GM19035 (cell line): ENCODE measurements around the gene TRAF1.
A peak's percentile ranks its signal among the peaks of the same experiment; 100 is the strongest.

Source experiments
- ATAC-seq: cut with Tn5 transposase; IDR thresholded peaks from one replicate; pipeline ENCODE4 v1.9.1; 2021; ENCODE audit not compliant: unreplicated experiment

The TRAF1 gene

DNA sequence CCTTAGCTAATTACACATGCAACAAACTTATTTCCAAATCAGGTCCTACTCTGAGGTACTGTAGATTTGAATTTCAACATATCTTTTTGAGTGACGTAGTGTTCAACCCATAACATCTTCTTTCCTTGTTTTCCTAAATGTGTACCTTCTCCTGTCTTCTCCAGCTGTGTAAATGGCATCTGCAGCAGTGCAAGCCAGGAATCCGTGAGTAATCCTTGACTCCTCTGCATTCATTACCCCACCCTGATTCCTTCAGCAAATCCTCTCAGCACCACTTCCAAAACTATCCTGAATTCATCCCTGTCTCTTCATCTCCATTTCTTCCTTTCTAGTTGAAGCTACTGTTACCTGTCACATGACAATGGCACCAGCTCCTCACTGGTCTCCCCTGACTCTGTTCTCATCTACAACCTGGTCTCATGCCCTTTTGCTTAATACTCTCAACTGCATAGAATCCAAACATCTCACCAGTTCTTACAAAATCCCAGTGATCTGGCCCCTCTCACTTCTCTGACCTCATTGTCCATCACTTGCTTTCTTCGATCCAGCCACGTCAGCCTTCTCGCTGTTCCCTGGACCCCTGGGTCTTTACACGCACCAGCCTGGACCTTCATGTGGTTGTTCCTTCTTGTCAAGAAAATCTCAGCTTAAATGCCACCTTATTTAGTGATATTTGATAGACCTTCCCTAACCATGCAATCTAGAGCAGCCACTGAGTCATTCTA is 14.6 kb upstream of the TRAF1 start:
- no peak for ATAC-seq

GRCh38 chr9:120940573-120940972 is 14.0 kb upstream of the TRAF1 start:
- ATAC-seq, result no peak

DNA sequence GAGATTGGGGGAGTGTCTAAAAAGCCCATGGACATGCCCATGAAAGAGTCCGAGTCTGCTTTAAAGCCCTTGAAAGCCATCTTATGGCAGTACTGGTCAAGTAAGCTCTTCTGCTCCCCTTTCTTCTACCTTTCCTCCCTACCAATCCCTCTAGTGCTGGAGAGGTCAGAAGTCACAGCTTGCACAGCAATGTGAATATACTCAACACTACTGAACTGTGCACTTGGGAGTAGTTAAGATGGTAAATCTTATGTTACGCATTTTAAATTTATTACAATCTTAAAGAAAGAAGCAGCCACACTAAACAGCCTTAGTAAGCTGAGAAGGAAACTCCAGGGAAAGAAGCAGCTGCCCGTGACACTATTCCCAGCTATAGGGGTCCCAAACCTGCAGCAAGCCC is 12.3 kb upstream of the TRAF1 start:
- no peak for ATAC-seq

DNA sequence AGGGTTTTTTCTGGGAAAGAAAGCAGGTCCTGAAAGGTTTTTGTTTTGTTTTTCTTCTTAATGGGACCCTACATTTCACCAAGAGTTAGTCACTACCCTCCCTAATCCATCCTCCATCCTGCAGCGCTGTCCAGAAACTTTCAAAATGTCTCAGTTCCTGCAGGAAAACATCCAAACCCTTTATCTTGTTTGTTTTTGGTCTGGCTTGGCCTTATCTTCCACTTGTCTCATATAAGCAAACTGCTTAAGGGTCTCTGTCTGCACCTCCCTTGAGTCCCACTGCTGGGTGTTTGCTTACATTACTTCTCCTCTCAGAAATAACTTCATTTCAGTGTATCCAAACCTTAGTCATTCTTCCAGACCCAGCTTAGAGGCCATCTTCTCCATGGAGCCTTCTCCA is 11.0 kb upstream of the TRAF1 start:
- no peak for ATAC-seq

- ATAC-seq, result no peak
Measured at GRCh38 chr9:120937127-120937526, 10.5 kb upstream of the TRAF1 start.

DNA sequence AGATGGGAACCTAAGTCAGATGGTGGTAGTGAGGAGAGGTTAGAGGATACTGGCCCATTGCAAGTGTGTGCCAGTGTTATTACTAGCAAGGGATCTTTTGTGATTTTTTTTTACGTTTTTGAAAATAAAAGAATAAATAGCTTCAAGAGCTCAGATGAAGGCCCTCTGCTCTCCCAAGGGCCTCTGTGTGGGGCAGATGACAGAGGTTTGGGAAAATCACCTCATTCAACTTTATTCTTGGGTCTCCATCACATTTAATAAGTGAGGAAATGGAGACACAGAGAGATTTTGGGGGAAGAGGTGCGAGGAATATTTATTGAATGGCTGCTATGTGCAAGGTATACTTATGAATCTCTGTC is 10.1 kb upstream of the TRAF1 start:
- no peak for ATAC-seq

DNA sequence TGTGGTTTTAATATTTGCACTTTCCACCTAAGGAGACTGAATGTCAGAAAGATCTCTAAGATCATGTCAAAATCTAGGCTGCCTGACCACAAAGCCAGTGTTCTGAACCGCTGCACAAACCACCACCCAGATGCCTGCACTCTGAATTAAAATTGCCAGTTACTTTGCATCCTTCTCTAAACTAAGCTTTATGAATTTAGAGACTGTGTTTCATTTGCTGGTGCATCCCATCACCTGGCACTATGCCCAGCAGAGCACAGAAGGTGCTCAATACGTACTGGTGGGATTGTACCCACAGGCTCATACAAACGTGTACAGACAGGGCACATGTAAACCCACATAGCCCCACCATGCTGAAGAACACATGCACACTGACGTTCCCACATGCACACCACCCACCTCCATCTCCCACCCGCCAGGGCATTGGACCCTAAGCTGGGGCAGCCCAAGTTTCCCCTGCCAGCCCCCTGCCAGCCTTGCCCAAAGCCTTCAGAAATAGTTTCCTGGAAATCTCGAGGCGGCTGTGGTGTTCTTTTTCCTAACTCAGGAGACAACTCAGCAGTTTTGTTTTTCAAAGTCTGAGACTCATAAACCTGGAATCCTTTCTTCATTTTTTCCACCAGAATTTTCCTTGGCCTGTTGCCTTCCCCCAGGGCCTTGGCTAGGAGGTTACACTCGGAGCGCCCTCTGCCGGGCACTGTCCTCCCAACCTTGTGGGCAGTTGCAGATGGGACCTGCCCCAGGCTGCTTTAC is 9.6 kb upstream of the TRAF1 start:
- ATAC-seq, result peak; percentile 47

DNA sequence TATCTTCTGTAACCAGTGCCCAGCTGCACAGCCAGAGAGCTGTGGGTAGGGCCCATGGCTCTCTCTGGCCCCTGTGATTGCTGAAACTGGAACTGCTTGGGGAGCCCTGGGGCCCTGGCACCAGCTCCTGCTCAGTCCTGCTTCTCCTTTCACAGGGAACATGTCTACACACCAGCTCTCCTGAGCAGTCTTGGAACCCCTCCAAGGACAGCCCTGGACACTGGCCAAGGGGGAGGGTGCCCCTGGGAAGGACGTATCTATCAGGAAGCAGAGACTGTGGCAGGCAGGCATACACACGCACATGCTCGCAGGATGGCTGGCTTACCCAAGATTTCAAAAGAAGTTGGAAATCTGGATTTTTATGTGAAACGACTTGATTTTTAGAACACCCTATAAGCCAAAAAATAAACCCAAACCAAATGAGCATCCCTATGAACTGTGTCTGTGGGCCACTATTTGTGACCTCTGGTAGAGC is 8.8 kb upstream of the TRAF1 start:
- no peak for ATAC-seq

GRCh38 chr9:120934281-120934680 is 7.7 kb upstream of the TRAF1 start:
- ATAC-seq, result no peak

DNA sequence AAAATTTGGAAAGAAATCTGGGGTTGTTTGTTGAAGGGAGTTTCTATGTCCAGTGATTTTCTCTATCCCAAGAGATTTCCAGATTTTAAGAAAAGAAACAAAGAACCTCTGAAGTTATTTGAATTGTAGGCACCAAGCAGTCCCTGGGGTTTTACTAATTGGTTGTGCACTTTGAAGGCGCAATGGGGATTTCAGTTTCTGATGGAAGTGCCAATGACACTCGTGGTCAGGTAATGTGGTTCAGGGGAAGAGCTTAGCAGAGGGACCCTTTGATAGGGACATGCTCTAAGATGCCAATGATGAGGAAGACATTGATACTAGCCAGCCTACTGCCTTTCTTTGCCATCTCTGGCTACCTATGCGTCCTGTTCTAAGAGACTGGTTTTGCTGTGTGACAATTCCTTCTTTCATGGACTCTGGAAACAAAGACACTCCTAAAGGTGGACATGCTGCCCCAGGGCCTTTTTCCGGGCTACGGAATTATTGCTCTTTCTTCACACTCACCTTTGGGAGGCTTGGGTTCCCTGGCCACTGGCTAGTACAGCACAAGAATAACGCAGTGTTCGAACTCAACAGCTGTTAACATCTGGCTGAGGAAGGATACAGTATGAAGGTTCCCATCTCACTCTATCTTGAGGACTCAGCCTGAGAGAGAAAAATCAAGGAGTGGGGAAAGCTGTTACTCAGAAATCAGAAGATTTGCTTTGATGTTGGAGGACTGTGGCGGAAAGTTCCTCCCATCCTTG is 6.9 kb upstream of the TRAF1 start:
- no peak for ATAC-seq

- ATAC-seq, result no peak
Measured at GRCh38 chr9:120932086-120932823, 5.7 kb upstream of the TRAF1 start.

DNA sequence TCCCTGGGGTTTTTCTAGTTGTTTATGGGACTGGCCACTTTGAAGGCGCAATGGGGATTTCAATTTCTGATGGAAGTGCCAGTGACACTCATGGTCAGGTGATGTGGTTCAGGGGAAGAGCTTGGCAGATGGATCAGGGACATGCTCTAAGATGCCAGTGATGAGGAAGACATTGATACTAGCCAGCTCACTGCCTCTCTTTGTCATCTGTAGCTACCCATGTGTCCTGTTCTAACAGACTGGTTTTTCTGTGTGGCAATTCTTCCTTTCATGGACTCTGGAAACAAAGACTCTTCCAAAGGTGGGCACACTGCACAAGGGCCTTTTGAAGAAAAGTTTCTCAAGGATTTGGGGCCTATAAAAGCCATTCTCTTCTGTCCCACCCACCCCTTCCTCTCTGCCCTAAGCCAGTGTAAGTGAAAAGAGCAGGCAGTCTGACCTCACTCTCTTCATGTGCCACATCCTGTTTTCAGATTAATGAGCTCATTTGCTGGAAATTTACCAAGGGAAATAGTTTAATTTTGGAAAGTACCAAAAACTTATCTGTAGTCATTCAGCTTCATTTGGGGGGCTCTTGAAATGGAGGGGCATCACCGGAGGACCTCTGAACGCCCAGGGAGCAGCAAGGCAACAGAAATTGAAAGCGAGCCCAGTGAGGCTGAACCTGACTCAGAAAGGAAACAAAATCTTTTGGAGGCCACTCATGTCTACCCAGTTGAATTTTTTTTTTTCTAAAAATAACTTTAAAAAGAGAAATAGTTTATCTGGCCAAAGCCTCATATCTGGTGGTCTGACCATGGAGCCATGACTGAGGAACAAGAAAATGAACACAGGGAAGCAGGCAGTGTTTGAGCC is 4.9 kb upstream of the TRAF1 start:
- ATAC-seq, result peak; percentile 45

GRCh38 chr9:120929229-120929791 is 2.7 kb upstream of the TRAF1 start:
- ATAC-seq, result no peak

DNA sequence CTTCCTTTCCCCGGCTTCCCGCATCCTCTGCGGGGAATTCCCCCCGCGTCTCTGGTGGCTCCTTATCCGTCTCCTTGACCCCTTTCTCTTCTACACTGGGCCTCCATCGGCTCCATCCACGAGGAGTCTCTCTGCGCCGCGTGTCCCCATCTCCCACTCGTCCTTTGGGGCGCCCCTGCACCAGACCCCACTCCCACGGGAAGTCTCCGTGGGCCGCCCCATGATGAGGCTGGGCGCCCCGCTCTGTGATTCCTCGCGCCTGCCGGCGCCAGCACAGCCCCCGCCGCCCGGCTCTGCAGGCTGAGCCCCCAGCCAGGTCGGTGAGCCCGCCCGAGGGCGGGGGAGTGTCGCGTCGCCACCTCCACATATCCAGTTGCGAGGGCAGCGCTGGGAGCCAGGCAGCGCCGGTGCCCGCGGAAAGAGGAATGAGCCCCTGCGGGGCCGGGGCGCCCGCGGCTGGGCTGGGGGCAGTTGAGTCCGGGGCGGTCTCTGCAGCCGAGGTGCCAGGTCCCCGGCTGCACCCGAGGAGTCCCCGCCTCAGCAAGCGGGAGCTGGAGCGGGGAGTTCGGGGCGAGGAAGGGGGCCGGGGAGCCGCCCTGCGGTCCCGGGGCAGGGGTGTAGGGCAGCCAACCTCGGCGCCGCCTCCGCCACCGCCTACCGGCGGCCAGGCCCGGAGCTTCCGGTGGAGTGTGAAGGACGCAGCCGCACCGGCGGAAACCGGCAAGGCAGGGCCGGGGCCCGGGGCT is 2.1 kb upstream of the TRAF1 start:
- ATAC-seq, result peak; percentile 37

DNA sequence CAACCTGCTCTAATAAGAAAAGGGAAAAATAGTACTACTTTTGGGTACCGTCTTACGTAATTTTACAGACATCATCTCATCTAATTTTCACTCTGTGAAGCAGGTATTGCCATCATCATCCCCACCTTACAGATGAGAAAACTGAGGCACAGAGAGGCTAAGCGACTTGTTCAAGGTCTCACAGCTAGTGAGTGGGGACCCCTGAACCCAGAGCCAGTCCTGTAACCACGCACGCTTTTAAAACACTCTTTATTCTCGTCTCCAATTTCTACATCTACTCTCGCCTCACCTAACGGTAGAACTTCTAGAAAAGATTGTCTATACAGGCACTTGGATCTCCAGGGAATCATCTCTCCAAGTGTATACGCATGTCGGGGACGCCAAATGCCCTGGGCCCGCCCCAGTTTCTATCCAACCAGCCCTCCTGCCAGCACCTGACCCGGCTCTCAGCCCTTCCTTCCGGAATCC is 1.5 kb upstream of the TRAF1 start:
- no peak for ATAC-seq

DNA sequence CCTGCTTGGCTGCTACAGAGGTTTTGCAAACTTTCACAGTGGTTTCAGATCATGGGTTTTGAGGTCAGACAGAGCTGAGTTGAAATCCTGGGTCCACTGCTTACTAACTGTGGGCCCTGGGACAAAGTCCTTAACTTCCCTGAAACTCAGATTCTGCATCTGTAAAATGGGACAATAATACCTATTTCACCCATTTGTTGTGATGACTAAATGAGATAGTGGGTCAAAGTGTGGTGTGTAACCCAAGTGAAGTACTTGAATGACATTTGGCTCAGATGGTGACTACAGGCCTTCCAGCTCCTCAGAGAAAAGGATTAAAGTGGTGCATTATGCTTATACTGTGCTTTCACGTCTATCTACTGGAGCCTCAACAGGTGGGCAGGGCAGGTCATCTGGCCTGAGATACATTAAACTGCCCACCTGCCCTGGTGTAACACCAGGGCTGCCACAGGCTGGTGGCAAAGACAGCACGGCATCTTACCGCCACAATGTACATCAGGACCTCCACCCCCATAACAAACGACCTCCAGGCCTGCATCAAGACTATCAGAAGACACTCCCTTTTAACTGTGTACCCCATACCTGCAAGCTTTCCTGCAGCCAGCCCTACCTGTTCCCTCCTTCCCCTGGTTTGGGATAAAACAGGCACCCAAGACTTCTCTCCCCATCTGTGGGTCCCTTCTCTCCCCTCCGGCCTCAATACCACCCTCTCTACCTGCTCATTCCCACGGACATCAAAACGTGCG is 846 bp upstream of the TRAF1 start:
- ATAC-seq, result no peak

DNA sequence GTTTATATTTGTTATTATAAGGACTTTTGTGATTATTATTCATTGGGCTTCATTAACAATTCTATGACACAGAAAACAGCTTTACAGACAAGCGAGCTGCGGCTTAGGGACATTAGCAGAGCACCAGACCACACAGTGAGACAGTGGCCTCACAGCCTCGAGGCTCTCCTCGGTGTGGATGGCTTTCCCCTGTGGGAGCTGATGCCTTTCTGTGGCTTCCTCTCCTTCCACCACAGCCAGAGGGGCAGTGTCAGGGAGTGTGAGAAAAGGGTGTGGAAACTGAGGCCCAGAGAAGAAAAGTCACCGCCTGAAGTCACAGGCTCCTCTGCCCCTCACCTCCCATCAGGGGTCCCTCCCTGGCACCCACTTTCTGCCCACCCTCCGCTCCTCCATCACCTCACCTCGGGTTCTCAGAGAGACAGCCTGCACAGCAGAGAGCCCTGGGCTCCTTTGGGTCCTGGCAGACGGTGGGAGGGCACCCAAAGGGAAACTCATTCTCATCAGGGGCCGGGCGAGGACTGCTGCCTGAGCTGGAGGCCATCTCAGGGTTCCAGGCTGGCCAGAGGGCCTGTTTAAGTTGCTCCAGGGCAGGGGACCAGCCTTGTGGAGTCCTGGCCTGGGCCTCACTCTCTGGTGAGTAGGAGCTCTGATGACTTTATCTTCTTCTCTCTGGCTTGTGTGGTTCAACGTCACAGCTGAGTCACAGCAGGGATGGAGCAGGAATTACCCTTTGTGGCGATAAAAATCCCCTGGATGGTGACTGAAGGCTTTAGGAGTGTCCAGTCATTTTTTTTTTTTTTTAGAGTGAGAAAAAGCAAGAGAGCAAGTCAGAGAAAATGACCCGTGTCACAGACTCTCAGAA is 830 bp downstream of the TRAF1 start:
- ATAC-seq, result peak; percentile 42
